Measurements from ENCODE around the gene ATL1. TPM values are rescaled to one million over a fixed set of nuclear protein-coding genes. Genes with fewer than 3 reads are reported as not detected.

ATL1 gene
- total and polyA plus RNA-seq, 2 experiments from 2014 or later, result 3.5 to 7.0 TPM

DNA sequence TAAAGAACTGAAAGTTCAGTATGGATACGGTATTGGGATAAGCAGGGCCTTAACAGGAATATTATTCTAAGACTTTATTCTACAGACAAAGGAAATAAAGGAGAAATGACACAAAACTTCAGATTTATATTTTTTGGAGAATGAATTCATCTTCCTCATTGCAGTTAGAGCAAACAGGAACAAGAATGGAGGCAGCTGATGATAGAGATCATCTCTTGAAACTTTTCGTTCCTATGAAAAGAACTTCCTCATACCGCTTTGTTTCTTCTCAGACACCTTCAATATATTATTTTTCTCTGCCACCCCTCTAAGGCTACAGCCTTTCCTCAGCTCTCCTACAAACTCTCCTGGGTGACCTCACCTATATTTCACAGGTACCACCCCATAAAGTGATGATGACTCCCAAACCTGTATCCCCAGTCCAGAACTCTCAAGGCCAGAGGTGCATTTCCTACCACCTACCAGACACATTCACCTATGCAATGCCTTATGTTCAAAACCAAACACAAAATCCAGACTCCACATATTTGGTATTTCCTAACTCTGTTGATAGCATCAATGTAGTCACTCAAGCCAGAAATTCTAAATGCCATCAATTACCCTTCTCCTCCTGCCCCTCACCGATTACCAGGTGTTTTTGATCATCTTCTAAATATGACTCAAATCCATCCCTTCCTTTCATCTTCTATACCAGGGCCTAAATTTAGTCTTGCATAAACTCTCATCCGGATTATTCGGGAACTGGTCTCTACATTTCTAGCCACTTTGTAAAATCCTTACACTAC is 35.0 kb upstream of the ATL1 start (continued):
- no peak for TF ChIP-seq ZNF331 (CRISPR knock-in tag; IDR thresholded peaks at IDR 0.05; ENCODE audit: low read depth)

DNA sequence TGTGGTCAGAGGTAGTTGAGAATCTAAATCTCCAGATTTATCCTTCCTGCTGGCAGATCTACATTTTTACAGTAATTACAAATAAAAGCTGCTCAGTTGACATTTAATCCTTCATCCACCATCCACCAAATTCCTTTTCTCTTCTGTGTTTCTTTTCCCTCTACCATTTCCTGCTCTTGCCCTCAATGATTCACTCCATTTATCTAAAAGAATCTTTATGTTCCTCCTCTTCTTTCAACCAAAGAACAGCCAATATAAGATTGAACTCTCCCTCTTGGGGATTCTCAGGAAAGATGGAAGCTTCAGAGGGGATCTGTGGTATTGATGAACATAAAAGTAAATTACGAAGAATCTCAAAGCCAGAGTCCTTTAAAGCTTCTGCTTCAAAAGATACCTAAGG is 31.9 kb upstream of the ATL1 start:
- Mint-ChIP-seq H3K36me3 (ENCODE audit: low read depth) (peaks cover 4% of the 10 kb centered on the region), H3K4me3 (no peak overlapping the region), H3K4me1 (peaks cover 46% of the 10 kb centered on the region), H3K27ac (no peak overlapping the region), H3K27me3 (ENCODE audit: insufficient read depth, low read depth, poor library complexity) (peaks cover 10% of the 10 kb centered on the region), H3K9me3 (no peaks in the 10 kb centered on the region; the same call in 2 of the 3 replicates)
- no peaks in the 10 kb centered on the region for H3K27me3 ChIP-seq (ENCODE audit: insufficient read depth)
- H3K4me3 ChIP-seq, result no peak overlapping the region
- DNase-seq (ENCODE audit: low spot score), result no peak
- no peak for ATAC-seq
- H2AFZ ChIP-seq, result no peak overlapping the region
- no peak overlapping the region for H3K4me2 ChIP-seq
- H3K79me2 ChIP-seq (replicated peaks; ENCODE audit: insufficient read depth), result peaks cover 87% of the 10 kb centered on the region
- H3K36me3 ChIP-seq (ENCODE audit: insufficient read depth), result no peaks in the 10 kb centered on the region
- H3K9me2 ChIP-seq (ENCODE audit: insufficient read depth), result no peaks in the 10 kb centered on the region
- peaks cover 26% of the 10 kb centered on the region for H4K20me1 ChIP-seq (replicated peaks; ENCODE audit: insufficient read depth)
- H3F3A ChIP-seq (replicated peaks; ENCODE audit: low read depth), result no peaks in the 10 kb centered on the region
- H3K4me1 ChIP-seq (ENCODE audit: insufficient read depth), result peaks cover 30% of the 10 kb centered on the region
- H3K27ac ChIP-seq (ENCODE audit: low read depth), result no peak overlapping the region
- no peak for TF ChIP-seq NANOG (IDR thresholded peaks at IDR 0.05; ENCODE audit: borderline replicate concordance)
- TF ChIP-seq, protein P1, sequence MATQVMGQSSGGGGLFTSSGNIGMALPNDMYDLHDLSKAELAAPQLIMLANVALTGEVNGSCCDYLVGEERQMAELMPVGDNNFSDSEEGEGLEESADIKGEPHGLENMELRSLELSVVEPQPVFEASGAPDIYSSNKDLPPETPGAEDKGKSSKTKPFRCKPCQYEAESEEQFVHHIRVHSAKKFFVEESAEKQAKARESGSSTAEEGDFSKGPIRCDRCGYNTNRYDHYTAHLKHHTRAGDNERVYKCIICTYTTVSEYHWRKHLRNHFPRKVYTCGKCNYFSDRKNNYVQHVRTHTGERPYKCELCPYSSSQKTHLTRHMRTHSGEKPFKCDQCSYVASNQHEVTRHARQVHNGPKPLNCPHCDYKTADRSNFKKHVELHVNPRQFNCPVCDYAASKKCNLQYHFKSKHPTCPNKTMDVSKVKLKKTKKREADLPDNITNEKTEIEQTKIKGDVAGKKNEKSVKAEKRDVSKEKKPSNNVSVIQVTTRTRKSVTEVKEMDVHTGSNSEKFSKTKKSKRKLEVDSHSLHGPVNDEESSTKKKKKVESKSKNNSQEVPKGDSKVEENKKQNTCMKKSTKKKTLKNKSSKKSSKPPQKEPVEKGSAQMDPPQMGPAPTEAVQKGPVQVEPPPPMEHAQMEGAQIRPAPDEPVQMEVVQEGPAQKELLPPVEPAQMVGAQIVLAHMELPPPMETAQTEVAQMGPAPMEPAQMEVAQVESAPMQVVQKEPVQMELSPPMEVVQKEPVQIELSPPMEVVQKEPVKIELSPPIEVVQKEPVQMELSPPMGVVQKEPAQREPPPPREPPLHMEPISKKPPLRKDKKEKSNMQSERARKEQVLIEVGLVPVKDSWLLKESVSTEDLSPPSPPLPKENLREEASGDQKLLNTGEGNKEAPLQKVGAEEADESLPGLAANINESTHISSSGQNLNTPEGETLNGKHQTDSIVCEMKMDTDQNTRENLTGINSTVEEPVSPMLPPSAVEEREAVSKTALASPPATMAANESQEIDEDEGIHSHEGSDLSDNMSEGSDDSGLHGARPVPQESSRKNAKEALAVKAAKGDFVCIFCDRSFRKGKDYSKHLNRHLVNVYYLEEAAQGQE (IDR thresholded peaks at IDR 0.05; ENCODE audit: unreplicated experiment), result no peak
- no peak for TF ChIP-seq EZH2phosphoT487 (IDR thresholded peaks at IDR 0.05; ENCODE audit: unreplicated experiment)
- no peak for TF ChIP-seq CREB1 (CRISPR knock-in tag; IDR thresholded peaks at IDR 0.05; ENCODE audit: low read depth)
- TF ChIP-seq POLR2AphosphoS5 (IDR thresholded peaks at IDR 0.05; ENCODE audit: low read depth), result no peak
- TF ChIP-seq, protein P2, sequence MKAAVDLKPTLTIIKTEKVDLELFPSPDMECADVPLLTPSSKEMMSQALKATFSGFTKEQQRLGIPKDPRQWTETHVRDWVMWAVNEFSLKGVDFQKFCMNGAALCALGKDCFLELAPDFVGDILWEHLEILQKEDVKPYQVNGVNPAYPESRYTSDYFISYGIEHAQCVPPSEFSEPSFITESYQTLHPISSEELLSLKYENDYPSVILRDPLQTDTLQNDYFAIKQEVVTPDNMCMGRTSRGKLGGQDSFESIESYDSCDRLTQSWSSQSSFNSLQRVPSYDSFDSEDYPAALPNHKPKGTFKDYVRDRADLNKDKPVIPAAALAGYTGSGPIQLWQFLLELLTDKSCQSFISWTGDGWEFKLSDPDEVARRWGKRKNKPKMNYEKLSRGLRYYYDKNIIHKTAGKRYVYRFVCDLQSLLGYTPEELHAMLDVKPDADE (IDR thresholded peaks at IDR 0.05), result no peak
- TF ChIP-seq, protein P3, sequence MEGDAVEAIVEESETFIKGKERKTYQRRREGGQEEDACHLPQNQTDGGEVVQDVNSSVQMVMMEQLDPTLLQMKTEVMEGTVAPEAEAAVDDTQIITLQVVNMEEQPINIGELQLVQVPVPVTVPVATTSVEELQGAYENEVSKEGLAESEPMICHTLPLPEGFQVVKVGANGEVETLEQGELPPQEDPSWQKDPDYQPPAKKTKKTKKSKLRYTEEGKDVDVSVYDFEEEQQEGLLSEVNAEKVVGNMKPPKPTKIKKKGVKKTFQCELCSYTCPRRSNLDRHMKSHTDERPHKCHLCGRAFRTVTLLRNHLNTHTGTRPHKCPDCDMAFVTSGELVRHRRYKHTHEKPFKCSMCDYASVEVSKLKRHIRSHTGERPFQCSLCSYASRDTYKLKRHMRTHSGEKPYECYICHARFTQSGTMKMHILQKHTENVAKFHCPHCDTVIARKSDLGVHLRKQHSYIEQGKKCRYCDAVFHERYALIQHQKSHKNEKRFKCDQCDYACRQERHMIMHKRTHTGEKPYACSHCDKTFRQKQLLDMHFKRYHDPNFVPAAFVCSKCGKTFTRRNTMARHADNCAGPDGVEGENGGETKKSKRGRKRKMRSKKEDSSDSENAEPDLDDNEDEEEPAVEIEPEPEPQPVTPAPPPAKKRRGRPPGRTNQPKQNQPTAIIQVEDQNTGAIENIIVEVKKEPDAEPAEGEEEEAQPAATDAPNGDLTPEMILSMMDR (conservative IDR thresholded peaks at IDR 0.05; ENCODE audit: low read depth in 2 of 2), result no peak
- no peak for TF ChIP-seq ZNF114 (CRISPR knock-in tag; IDR thresholded peaks at IDR 0.05)
- TF ChIP-seq STAT1 (IDR thresholded peaks at IDR 0.05; ENCODE audit: unreplicated experiment), result no peak
- TF ChIP-seq, protein P4, sequence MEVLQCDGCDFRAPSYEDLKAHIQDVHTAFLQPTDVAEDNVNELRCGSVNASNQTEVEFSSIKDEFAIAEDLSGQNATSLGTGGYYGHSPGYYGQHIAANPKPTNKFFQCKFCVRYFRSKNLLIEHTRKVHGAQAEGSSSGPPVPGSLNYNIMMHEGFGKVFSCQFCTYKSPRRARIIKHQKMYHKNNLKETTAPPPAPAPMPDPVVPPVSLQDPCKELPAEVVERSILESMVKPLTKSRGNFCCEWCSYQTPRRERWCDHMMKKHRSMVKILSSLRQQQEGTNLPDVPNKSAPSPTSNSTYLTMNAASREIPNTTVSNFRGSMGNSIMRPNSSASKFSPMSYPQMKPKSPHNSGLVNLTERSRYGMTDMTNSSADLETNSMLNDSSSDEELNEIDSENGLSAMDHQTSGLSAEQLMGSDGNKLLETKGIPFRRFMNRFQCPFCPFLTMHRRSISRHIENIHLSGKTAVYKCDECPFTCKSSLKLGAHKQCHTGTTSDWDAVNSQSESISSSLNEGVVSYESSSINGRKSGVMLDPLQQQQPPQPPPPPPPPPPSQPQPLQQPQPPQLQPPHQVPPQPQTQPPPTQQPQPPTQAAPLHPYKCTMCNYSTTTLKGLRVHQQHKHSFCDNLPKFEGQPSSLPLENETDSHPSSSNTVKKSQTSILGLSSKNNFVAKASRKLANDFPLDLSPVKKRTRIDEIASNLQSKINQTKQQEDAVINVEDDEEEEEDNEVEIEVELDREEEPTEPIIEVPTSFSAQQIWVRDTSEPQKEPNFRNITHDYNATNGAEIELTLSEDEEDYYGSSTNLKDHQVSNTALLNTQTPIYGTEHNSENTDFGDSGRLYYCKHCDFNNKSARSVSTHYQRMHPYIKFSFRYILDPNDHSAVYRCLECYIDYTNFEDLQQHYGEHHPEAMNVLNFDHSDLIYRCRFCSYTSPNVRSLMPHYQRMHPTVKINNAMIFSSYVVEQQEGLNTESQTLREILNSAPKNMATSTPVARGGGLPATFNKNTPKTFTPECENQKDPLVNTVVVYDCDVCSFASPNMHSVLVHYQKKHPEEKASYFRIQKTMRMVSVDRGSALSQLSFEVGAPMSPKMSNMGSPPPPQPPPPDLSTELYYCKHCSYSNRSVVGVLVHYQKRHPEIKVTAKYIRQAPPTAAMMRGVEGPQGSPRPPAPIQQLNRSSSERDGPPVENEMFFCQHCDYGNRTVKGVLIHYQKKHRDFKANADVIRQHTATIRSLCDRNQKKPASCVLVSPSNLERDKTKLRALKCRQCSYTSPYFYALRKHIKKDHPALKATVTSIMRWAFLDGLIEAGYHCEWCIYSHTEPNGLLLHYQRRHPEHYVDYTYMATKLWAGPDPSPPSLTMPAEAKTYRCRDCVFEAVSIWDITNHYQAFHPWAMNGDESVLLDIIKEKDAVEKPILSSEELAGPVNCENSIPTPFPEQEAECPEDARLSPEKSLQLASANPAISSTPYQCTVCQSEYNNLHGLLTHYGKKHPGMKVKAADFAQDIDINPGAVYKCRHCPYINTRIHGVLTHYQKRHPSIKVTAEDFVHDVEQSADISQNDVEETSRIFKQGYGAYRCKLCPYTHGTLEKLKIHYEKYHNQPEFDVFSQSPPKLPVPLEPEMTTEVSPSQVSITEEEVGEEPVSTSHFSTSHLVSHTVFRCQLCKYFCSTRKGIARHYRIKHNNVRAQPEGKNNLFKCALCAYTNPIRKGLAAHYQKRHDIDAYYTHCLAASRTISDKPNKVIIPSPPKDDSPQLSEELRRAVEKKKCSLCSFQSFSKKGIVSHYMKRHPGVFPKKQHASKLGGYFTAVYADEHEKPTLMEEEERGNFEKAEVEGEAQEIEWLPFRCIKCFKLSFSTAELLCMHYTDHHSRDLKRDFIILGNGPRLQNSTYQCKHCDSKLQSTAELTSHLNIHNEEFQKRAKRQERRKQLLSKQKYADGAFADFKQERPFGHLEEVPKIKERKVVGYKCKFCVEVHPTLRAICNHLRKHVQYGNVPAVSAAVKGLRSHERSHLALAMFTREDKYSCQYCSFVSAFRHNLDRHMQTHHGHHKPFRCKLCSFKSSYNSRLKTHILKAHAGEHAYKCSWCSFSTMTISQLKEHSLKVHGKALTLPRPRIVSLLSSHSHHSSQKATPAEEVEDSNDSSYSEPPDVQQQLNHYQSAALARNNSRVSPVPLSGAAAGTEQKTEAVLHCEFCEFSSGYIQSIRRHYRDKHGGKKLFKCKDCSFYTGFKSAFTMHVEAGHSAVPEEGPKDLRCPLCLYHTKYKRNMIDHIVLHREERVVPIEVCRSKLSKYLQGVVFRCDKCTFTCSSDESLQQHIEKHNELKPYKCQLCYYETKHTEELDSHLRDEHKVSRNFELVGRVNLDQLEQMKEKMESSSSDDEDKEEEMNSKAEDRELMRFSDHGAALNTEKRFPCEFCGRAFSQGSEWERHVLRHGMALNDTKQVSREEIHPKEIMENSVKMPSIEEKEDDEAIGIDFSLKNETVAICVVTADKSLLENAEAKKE (CRISPR knock-in tag; IDR thresholded peaks at IDR 0.05), result no peak
- TF ChIP-seq ZNF331 (CRISPR knock-in tag; IDR thresholded peaks at IDR 0.05; ENCODE audit: low read depth), result no peak
- no peak for TF ChIP-seq EZH2 (IDR thresholded peaks at IDR 0.05; ENCODE audit: low read depth, unreplicated experiment)

All from GM23338 (cell line).